Lower leg skin (tissue), 3 donors: ENCODE results near the gene CD101.

ENCODE experiments used
- CTCF ChIP-seq, 3 donors: fragments of 450-650 bp; IDR thresholded peaks; one replicate each; pipeline ENCODE4 v1.5.1; 2016; ENCODE audit warnings: antibody characterized with exemption in 3 of 3, mild to moderate bottlenecking in 3 of 3, moderate library complexity in 2 of 3
- POLR2A ChIP-seq, 2 donors: fragments of 450-650 bp; IDR thresholded peaks; one replicate each; pipeline ENCODE4 v1.6.1; 2016 to 2017; ENCODE audit warnings: antibody characterized with exemption in 2 of 2, mild to moderate bottlenecking in 1 of 2, moderate library complexity in 1 of 2

DNA sequence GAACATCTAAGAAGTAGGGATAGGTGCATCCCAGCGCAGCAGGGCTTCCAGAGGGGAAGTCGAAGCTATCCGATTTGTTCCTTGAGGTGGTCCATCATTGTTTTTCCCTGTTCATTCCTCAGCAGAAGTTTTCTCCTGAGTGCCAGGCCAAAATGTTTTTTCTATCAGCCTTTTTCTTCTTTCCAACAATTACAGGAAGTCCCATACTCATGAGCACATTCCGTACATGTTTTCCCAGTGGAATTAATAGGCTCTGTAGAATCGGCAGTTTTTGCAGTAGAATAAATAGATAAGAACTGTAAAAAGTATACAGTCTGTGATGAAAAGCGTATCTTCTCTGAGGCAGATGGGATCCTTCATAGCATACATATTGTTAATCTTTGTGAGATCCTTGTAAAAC is 24.8 kb downstream of the CD101 start:
- no peak for TF ChIP-seq CTCF (IDR thresholded peaks at IDR 0.05)
- no peak for TF ChIP-seq POLR2A (IDR thresholded peaks at IDR 0.05)
